PFSK-1 (cell line): ENCODE data around the gene LAMC1.

Experiments
- FOXP2 ChIP-seq: optimal IDR thresholded peaks from 2 replicates; pipeline ENCODE3; 2011; ENCODE audit warnings: borderline replicate concordance, control low read depth, inconsistent platforms; ENCODE audit not compliant: insufficient read depth; ENCODE audit errors: extremely low read length, extremely low read depth
- POLR2AphosphoS5 ChIP-seq: IDR thresholded peaks from 2 replicates; pipeline ENCODE4 v1.6.1; 2012; ENCODE audit warnings: low read depth, mild to moderate bottlenecking, control low read depth, low read length, moderate library complexity
- REST ChIP-seq, 2 experiments: IDR thresholded peaks; 2 replicates each; pipeline versions ENCODE4 v1.6.1 to v1.8.0; 2011 to 2012; ENCODE audit warnings: low read depth in 2 of 2, low read length in 2 of 2, control low read depth in 1 of 2, inconsistent platforms in 1 of 2, mild to moderate bottlenecking in 1 of 2, moderate library complexity in 1 of 2; ENCODE audit not compliant: insufficient read depth in 1 of 2
- SIN3A ChIP-seq: IDR thresholded peaks from 2 replicates; pipeline ENCODE4 v1.6.1; 2012; ENCODE audit warnings: mild to moderate bottlenecking, low read length, moderate library complexity, borderline replicate concordance; ENCODE audit not compliant: insufficient read depth
- TAF1 ChIP-seq: IDR thresholded peaks from 2 replicates; pipeline ENCODE4 v1.6.1; 2012; ENCODE audit warnings: low read length, control low read depth, borderline replicate concordance; ENCODE audit not compliant: insufficient read depth

- TF ChIP-seq POLR2AphosphoS5 = no peak
- no peak for TF ChIP-seq REST (IDR thresholded peaks at IDR 0.05; ENCODE audit: insufficient read depth in 1 of 2, low read depth in 2 of 2, low read length in 2 of 2)
- TF ChIP-seq FOXP2 = no peak
- TF ChIP-seq SIN3A = no peak
- no peak for TF ChIP-seq TAF1
Measured at GRCh38 chr1:183048087-183049085, 25.2 kb downstream of the LAMC1 start.
